Naive thymus-derived CD4-positive, alpha-beta T cell (primary cell): ENCODE measurements around the gene UPP1. TPM values are rescaled to one million over a fixed set of nuclear protein-coding genes. Genes with fewer than 3 reads are reported as not detected.

ENCODE experiments used
- ATAC-seq: fragments of 150-1000 bp; cut with Tn5 transposase; 2 replicates; pipeline ENCODE4 v1.10.0; 2021; ENCODE audit warnings: mild to moderate bottlenecking, moderate library complexity
- CTCF ChIA-PET: fragments of 350-600 bp; sonication (Branson Sonifier 250); formaldehyde crosslinking; loops from one replicate; lab custom pipeline; 2021; ENCODE audit warnings: antibody characterized with exemption; lab: Charles Lee
- POLR2A ChIA-PET: fragments of 350-600 bp; sonication (Branson Sonifier 250); formaldehyde crosslinking; loops from one replicate; lab custom pipeline; 2021; ENCODE audit warnings: antibody characterized with exemption, inconsistent platforms; lab: Charles Lee
- DNase-seq, 9 donors: peaks; one replicate each; pipeline versions ENCODE4 v3.0.0 to v3.0.0-alpha.2; 2020 to 2022; ENCODE audit warnings: mixed read lengths in 1 of 9
- H3K27ac ChIP-seq: one replicate; pipeline ENCODE4 v1.7.0; 2013; ENCODE audit warnings: mild to moderate bottlenecking, low read depth, low read length, moderate library complexity
- H3K27me3 ChIP-seq, 2 donors: one replicate each; pipeline ENCODE4 v1.7.0; 2013; ENCODE audit warnings: low read length in 2 of 2, mild to moderate bottlenecking in 2 of 2, moderate library complexity in 2 of 2; ENCODE audit not compliant: control insufficient read depth in 2 of 2, insufficient read depth in 2 of 2
- H3K36me3 ChIP-seq, 3 experiments: 1 replicate in 2 of 3; 2 replicates in 1 of 3; pipeline ENCODE4 v1.7.0; 2013; ENCODE audit warnings: low read length in 3 of 3, mild to moderate bottlenecking in 3 of 3, moderate library complexity in 1 of 3; ENCODE audit not compliant: insufficient read depth in 3 of 3, control insufficient read depth in 2 of 3
- H3K4me1 ChIP-seq, 2 donors: one replicate each; pipeline ENCODE4 v1.7.0; 2013; ENCODE audit warnings: low read length in 2 of 2, mild to moderate bottlenecking in 2 of 2, moderate library complexity in 1 of 2; ENCODE audit not compliant: control insufficient read depth in 2 of 2, insufficient read depth in 2 of 2
- H3K4me3 ChIP-seq: 2 replicates; pipeline ENCODE4 v1.7.0; 2013; ENCODE audit warnings: mild to moderate bottlenecking, low read length
- H3K9me3 ChIP-seq, 3 experiments: 1 replicate in 2 of 3; 2 replicates in 1 of 3; pipeline ENCODE4 v1.7.0; 2013; ENCODE audit warnings: low read length in 3 of 3; ENCODE audit not compliant: control insufficient read depth in 2 of 3
- H3K27ac Mint-ChIP-seq, 9 donors: one replicate each; pipeline ENCODE4 v1.8.0; 2020 to 2022; ENCODE audit warnings: mixed read lengths in 9 of 9, mild to moderate bottlenecking in 8 of 9, moderate library complexity in 5 of 9, inconsistent platforms in 2 of 9
- H3K27me3 Mint-ChIP-seq, 5 donors: one replicate each; pipeline ENCODE4 v1.8.0; 2021 to 2022; ENCODE audit warnings: mixed read lengths in 5 of 5, mild to moderate bottlenecking in 1 of 5
- H3K36me3 Mint-ChIP-seq, 5 donors: one replicate each; pipeline ENCODE4 v1.8.0; 2020 to 2022; ENCODE audit warnings: mixed read lengths in 5 of 5, mild to moderate bottlenecking in 3 of 5, inconsistent platforms in 1 of 5
- H3K4me1 Mint-ChIP-seq, 7 donors: one replicate each; pipeline ENCODE4 v1.8.0; 2020 to 2022; ENCODE audit warnings: mixed read lengths in 7 of 7, mild to moderate bottlenecking in 3 of 7, inconsistent platforms in 1 of 7
- H3K4me3 Mint-ChIP-seq, 10 donors: one replicate each; pipeline ENCODE4 v1.8.0; 2020 to 2022; ENCODE audit warnings: mild to moderate bottlenecking in 10 of 10, mixed read lengths in 10 of 10, moderate library complexity in 6 of 10, inconsistent platforms in 2 of 10
- H3K9me3 Mint-ChIP-seq, 11 donors: one replicate each; pipeline ENCODE4 v1.8.0; 2020 to 2022; ENCODE audit warnings: mixed read lengths in 11 of 11, mild to moderate bottlenecking in 4 of 11, inconsistent platforms in 1 of 11, moderate library complexity in 1 of 11
- intact Hi-C, 2 donors: fragments of 100-400 bp; cut with micrococcal nuclease; formaldehyde crosslinking; loops; one replicate each; pipeline ENCODE4 v1.15.1; 2023
- polyA plus RNA-seq, 2 donors: library from polyadenylated mRNA; unstranded; fragments of 300-500 nt; fragmentation: Illumina TruSeq; gene quantifications; one replicate each; pipeline ENCODE4 v1.2.3, GENCODE V29; 2021
- total RNA-seq, 6 experiments: library from RNA in 5 of 6; stranded (reverse) in 5 of 6; gene quantifications; 1 replicate in 5 of 6; 2 replicates in 1 of 6; pipeline ENCODE4 v1.2.3 and lab custom pipeline; 2021 to 2026

UPP1 gene
- total and polyA plus RNA-seq, 7 experiments from 2014 or later, result 40.2 to 143 (median 93.4) TPM

DNA sequence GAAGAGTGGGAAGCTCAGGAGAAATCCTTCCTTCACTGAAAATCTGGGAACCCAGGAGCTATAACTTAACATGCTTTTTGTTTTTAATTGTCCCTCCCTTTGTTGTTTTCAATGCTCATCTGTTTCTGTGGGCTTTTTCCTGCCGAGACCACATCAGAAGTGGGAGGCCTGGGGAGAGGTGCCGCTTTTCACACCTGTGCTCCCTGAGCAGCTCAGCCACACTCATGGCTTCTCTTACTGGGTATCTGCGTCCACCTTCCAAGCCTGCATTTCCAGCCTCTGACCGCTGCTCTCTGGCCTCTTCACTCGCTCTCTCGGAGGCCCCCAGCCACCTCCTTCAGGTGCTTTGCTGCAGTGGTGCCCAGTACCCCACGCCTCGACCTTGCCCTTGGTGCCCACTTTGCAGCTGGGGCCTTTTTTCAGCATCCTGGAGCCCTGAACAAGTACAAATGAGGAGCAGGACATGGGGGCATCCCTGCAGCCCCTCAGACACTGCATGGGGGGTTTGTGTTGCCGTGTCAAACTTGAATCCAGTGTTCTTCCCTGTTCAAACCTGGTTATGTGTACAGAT is 43.8 kb upstream of the UPP1 start:
- peak overlapping the region in 4 of 10 donors; percentile 7 to 37 (median 18) for H3K4me3 Mint-ChIP-seq
- intact Hi-C loops, result no loop called here
- peaks cover 8 to 38% (median 25%) of the 10 kb centered on the region in 7 donors for H3K4me1 Mint-ChIP-seq
- Histone ChIP-seq H3K36me3 (no peaks in the 10 kb centered on the region), H3K4me1 (peaks cover 0 to 10% of the 10 kb centered on the region in 2 donors), H3K4me3 (no peak overlapping the region), H3K27me3 (no peaks in the 10 kb centered on the region), H3K27ac (no peak overlapping the region), H3K9me3 (no peaks in the 10 kb centered on the region)
- ChIA-PET POLR2A (interaction anchor here (2.3 kb wide), 1 partner anchor 44 kb away, joined by 7 read pairs; the partner anchor contains the start of gene UPP1), CTCF (interaction anchor here (0.6 to 0.8 kb wide), 2 partner anchors 51 to 88 kb away, joined by 3 read pairs; no protein-coding TSS in a partner anchor)
- H3K36me3 Mint-ChIP-seq, result no peaks in the 10 kb centered on the region
- no peak for DNase-seq
- H3K27ac Mint-ChIP-seq, result peak overlapping the region in 4 of 9 donors; percentile 28 to 69 (median 55)
- H3K9me3 Mint-ChIP-seq, result no peaks in the 10 kb centered on the region
- ATAC-seq, result no peak
- no peaks in the 10 kb centered on the region for H3K27me3 Mint-ChIP-seq

- intact Hi-C loops, result loop anchor here in 1 of 2 donors (1.0 kb wide), 3 partner anchors 42 to 64 kb away; no protein-coding TSS in a partner anchor
Measured at GRCh38 chr7:48046458-48046857, 42.6 kb upstream of the UPP1 start.

DNA sequence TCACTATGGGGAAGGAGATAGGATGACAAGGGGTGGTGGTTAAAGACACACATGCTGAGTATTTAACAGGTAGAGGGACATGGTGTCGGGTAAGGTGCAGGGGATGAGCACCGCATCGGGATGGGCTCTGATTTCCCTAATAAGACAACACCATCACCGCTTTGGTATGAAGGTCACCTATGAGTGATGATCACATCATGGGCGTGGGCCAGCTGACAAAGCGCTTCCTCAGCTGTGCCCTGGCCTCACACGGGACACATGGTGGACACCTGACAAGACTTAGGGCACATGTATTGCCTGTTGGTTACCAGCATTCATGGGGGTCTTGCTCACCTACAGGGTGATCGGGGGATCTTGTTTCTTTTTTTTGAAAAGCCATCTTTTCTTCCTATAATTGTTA is 41.0 kb upstream of the UPP1 start:
- Histone ChIP-seq H3K27me3 (no peaks in the 10 kb centered on the region), H3K4me1 (peaks cover 0 to 10% of the 10 kb centered on the region in 2 donors), H3K27ac (no peak overlapping the region), H3K9me3 (no peaks in the 10 kb centered on the region), H3K36me3 (no peaks in the 10 kb centered on the region), H3K4me3 (no peak overlapping the region)
- Mint-ChIP-seq H3K27me3 (no peaks in the 10 kb centered on the region), H3K9me3 (no peaks in the 10 kb centered on the region), H3K27ac (peak overlapping the region in 1 of 9 donors; percentile 53), H3K4me3 (no peak overlapping the region), H3K36me3 (peaks cover 0 to 3% (median 0%) of the 10 kb centered on the region in 5 donors), H3K4me1 (peaks cover 16 to 26% (median 24%) of the 10 kb centered on the region in 7 donors)
- no peak for ATAC-seq
- DNase-seq, result no peak
- POLR2A ChIA-PET, result interaction anchor here (1.0 kb wide), 1 partner anchor 50 kb away, joined by 3 read pairs; no protein-coding TSS in a partner anchor
- intact Hi-C loops, result no loop called here
- CTCF ChIA-PET, result interaction anchor here (1.3 kb wide), 1 partner anchor 55 kb away, joined by 4 read pairs; no protein-coding TSS in a partner anchor

More at GRCh38 chr7:48046458-48046857, 42.6 kb upstream of the UPP1 start:
- ChIA-PET POLR2A (interaction anchor here (0.9 to 2.3 kb wide), 2 partner anchors 43 to 69 kb away, joined by 3 to 7 read pairs; partner anchors contain the start of gene UPP1), CTCF (interaction anchor here (0.7 kb wide), 1 partner anchor 55 kb away, joined by 3 read pairs; no protein-coding TSS in a partner anchor)
- Histone ChIP-seq H3K27ac (no peak overlapping the region), H3K36me3 (no peaks in the 10 kb centered on the region), H3K9me3 (no peaks in the 10 kb centered on the region), H3K4me3 (no peak overlapping the region), H3K4me1 (peaks cover 0 to 10% of the 10 kb centered on the region in 2 donors), H3K27me3 (no peaks in the 10 kb centered on the region)
- H3K4me1 Mint-ChIP-seq, result peaks cover 8 to 34% (median 25%) of the 10 kb centered on the region in 7 donors
- peak overlapping the region in 4 of 9 donors; percentile 28 to 81 (median 72) for H3K27ac Mint-ChIP-seq
- H3K27me3 Mint-ChIP-seq, result no peaks in the 10 kb centered on the region
- DNase-seq, result peak in 7 of 9 donors; percentile 27 to 71 (median 51)
- no peaks in the 10 kb centered on the region for H3K9me3 Mint-ChIP-seq
- H3K36me3 Mint-ChIP-seq, result no peaks in the 10 kb centered on the region
- ATAC-seq, result peak; percentile 81
- peak overlapping the region in 9 of 10 donors; percentile 8 to 72 (median 36) for H3K4me3 Mint-ChIP-seq

DNA sequence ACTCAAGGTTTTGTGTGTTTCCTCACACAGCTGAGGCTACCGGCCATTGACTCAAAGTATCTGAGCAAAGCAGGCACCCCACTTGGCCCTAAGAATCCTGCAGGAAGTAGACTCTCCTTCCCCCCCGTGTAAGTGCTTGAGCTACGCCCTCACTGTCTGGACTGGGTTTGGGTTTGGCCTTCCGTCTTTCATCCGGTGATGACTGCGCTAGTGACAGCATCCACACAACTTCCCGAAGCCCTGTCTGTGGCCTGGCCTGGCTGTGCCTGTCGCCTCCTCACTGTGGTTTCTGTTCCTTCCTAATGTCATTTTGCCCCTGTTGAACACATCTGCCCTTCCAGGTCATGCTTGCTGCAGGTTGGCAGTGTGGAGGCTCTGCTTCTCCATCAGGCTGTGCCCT is 39.2 kb upstream of the UPP1 start:
- peaks cover 0 to 2% (median 0%) of the 10 kb centered on the region in 11 donors for H3K9me3 Mint-ChIP-seq
- H3K36me3 Mint-ChIP-seq, result peaks cover 0 to 3% (median 0%) of the 10 kb centered on the region in 5 donors
- ChIA-PET POLR2A (no interaction called here), CTCF (no interaction called here)
- H3K4me3 Mint-ChIP-seq, result peak overlapping the region in 1 of 10 donors; percentile 35
- H3K4me1 Mint-ChIP-seq, result peaks cover 16 to 24% (median 20%) of the 10 kb centered on the region in 7 donors
- peaks cover 0 to 10% of the 10 kb centered on the region in 2 donors for H3K4me1 ChIP-seq
- H3K36me3 ChIP-seq, result no peaks in the 10 kb centered on the region
- ATAC-seq (peak; percentile 48), DNase-seq (no peak)
- H3K4me3 ChIP-seq, result no peak overlapping the region
- no peaks in the 10 kb centered on the region for H3K9me3 ChIP-seq
- H3K27me3 ChIP-seq, result no peaks in the 10 kb centered on the region
- intact Hi-C loops, result no loop called here
- no peak overlapping the region for H3K27ac Mint-ChIP-seq
- H3K27me3 Mint-ChIP-seq, result no peaks in the 10 kb centered on the region
- H3K27ac ChIP-seq, result no peak overlapping the region

DNA sequence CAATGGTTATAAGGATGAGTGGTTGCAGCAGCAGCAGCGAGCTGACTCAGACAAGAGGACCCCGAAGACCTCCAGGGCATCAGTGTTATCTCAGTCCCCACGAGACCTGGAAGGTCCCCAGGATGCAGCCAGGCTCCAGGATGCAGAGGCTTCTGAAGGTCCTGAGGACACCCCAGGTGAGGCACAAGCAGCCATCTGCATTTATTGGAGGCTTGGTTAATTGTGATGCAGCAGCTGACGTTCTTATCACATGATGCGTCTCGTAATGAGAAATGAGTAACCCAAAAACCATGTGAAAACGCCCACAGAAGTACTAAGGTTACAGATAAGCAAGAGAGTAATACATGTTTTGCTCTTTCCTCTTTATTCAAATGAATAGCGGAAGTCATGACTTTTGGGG is 36.3 kb upstream of the UPP1 start:
- CTCF ChIA-PET, result interaction anchor here (0.7 kb wide), 1 partner anchor 65 kb away, joined by 3 read pairs; no protein-coding TSS in a partner anchor
- POLR2A ChIA-PET, result no interaction called here
- no peak overlapping the region for H3K27ac ChIP-seq
- H3K36me3 Mint-ChIP-seq, result peaks cover 0 to 8% (median 6%) of the 10 kb centered on the region in 5 donors
- H3K9me3 Mint-ChIP-seq, result peaks cover 0 to 9% (median 5%) of the 10 kb centered on the region in 11 donors
- H3K4me3 Mint-ChIP-seq, result no peak overlapping the region
- H3K27me3 Mint-ChIP-seq, result peaks cover 0 to 7% (median 0%) of the 10 kb centered on the region in 5 donors
- intact Hi-C loops, result no loop called here
- H3K36me3 ChIP-seq, result no peaks in the 10 kb centered on the region
- no peaks in the 10 kb centered on the region for H3K27me3 ChIP-seq
- H3K4me3 ChIP-seq, result no peak overlapping the region
- peak overlapping the region in 1 of 9 donors; percentile 25 for H3K27ac Mint-ChIP-seq
- H3K4me1 Mint-ChIP-seq, result peaks cover 0 to 8% (median 0%) of the 10 kb centered on the region in 7 donors
- no peak for ATAC-seq
- DNase-seq, result no peak
- H3K4me1 ChIP-seq, result no peaks in the 10 kb centered on the region
- H3K9me3 ChIP-seq, result no peaks in the 10 kb centered on the region

GRCh38 chr7:48053736-48054135 is 35.3 kb upstream of the UPP1 start:
- Mint-ChIP-seq H3K27ac (no peak overlapping the region), H3K4me3 (no peak overlapping the region), H3K4me1 (peaks cover 0 to 8% (median 0%) of the 10 kb centered on the region in 7 donors), H3K36me3 (peaks cover 0 to 11% (median 6%) of the 10 kb centered on the region in 5 donors), H3K27me3 (peaks cover 0 to 10% (median 0%) of the 10 kb centered on the region in 5 donors), H3K9me3 (peaks cover 0 to 17% (median 7%) of the 10 kb centered on the region in 11 donors)
- DNase-seq, result no peak
- Histone ChIP-seq H3K4me1 (no peaks in the 10 kb centered on the region), H3K27ac (no peak overlapping the region), H3K4me3 (no peak overlapping the region), H3K36me3 (no peaks in the 10 kb centered on the region), H3K9me3 (no peaks in the 10 kb centered on the region), H3K27me3 (no peaks in the 10 kb centered on the region)
- intact Hi-C loops, result no loop called here
- POLR2A ChIA-PET, result no interaction called here
- CTCF ChIA-PET, result interaction anchor here (0.7 kb wide), 1 partner anchor 66 kb away, joined by 3 read pairs; no protein-coding TSS in a partner anchor
- ATAC-seq, result no peak
